Loucy (cell line): Measurements from ENCODE around the gene GNG8.

Experiments used
- H2AFZ ChIP-seq: fragments of 200-600 bp; sonication (generic); 2 replicates; pipeline ENCODE4 v1.6.0; 2016; ENCODE audit warnings: antibody characterized with exemption, mild to moderate bottlenecking, low read length, moderate library complexity
- H3F3A ChIP-seq: fragments of 200-600 bp; 2 replicates; pipeline ENCODE4 v1.6.0; 2016; ENCODE audit warnings: antibody characterized with exemption, low read depth, mild to moderate bottlenecking
- H3K27me3 ChIP-seq: fragments of 200-600 bp; sonication (generic); 2 replicates; pipeline ENCODE4 v1.6.1; 2014; ENCODE audit warnings: low read length, mild to moderate bottlenecking; ENCODE audit not compliant: insufficient read depth, poor library complexity, severe bottlenecking
- H3K36me3 ChIP-seq: fragments of 200-600 bp; sonication (generic); 2 replicates; pipeline ENCODE4 v1.6.1; 2016; ENCODE audit warnings: low read length; ENCODE audit not compliant: insufficient read depth
- H3K4me1 ChIP-seq: fragments of 200-600 bp; sonication (generic); 2 replicates; pipeline ENCODE4 v1.5.1; 2014; ENCODE audit warnings: low read length, mild to moderate bottlenecking; ENCODE audit not compliant: insufficient read depth, poor library complexity, severe bottlenecking
- H3K4me2 ChIP-seq: fragments of 200-600 bp; sonication (generic); 2 replicates; pipeline ENCODE4 v1.6.0; 2014; ENCODE audit warnings: antibody characterized with exemption, low read length, low read depth, mild to moderate bottlenecking; ENCODE audit not compliant: poor library complexity, severe bottlenecking
- H3K4me3 ChIP-seq: fragments of 200-600 bp; sonication (generic); 2 replicates; pipeline ENCODE4 v1.5.1; 2014; ENCODE audit warnings: low read length, mild to moderate bottlenecking, mixed read lengths; ENCODE audit not compliant: poor library complexity, severe bottlenecking
- H3K79me2 ChIP-seq: fragments of 200-600 bp; sonication (generic); 2 replicates; pipeline ENCODE4 v1.6.1; 2014; ENCODE audit warnings: low read length; ENCODE audit not compliant: insufficient read depth
- H3K9ac ChIP-seq: fragments of 200-600 bp; sonication (generic); 2 replicates; pipeline ENCODE4 v1.6.0; 2014; ENCODE audit warnings: mild to moderate bottlenecking, low read depth, low read length, moderate library complexity; ENCODE audit not compliant: poor library complexity, severe bottlenecking
- H3K9me2 ChIP-seq: fragments of 200-600 bp; sonication (generic); replicated peaks from 2 replicates; pipeline ENCODE4 v1.6.1; 2016; ENCODE audit warnings: low read depth, low read length, mixed read lengths
- H3K9me3 ChIP-seq: fragments of 200-600 bp; sonication (generic); 2 replicates; pipeline ENCODE4 v1.6.1; 2014; ENCODE audit warnings: mild to moderate bottlenecking, antibody characterized with exemption, low read length, low read depth; ENCODE audit not compliant: insufficient read depth
- H4K20me1 ChIP-seq: fragments of 200-600 bp; sonication (generic); 2 replicates; pipeline ENCODE4 v1.6.0; 2014; ENCODE audit warnings: antibody characterized with exemption, low read length, mild to moderate bottlenecking; ENCODE audit not compliant: insufficient read depth, poor library complexity, severe bottlenecking
- CTCF ChIP-seq: fragments of 200-600 bp; sonication (generic); conservative IDR thresholded peaks from 2 replicates; pipeline ENCODE4 v1.5.1; 2014; ENCODE audit warnings: mild to moderate bottlenecking, antibody characterized with exemption, low read length
- EZH2phosphoT487 ChIP-seq: fragments of 200-600 bp; IDR thresholded peaks from 2 replicates; pipeline ENCODE4 v1.6.1; 2018; ENCODE audit warnings: antibody characterized with exemption, mild to moderate bottlenecking, moderate library complexity, borderline replicate concordance

The GNG8 gene

GRCh38 chr19:46674416-46675178 lies 38.6 kb upstream of the GNG8 start:
- Histone ChIP-seq H3F3A (no peaks in the 10 kb centered on the region), H4K20me1 (peaks cover 15% of the 10 kb centered on the region), H3K4me3 (no peak overlapping the region), H3K4me1 (no peaks in the 10 kb centered on the region), H3K9ac (no peak overlapping the region), H2AFZ (no peak overlapping the region), H3K4me2 (no peak overlapping the region), H3K9me2 (no peaks in the 10 kb centered on the region), H3K36me3 (peaks cover 68% of the 10 kb centered on the region; the same call in 1 of the 2 replicates), H3K9me3 (no peaks in the 10 kb centered on the region), H3K79me2 (peaks cover 10% of the 10 kb centered on the region; the same call in 1 of the 2 replicates), H3K27me3 (no peaks in the 10 kb centered on the region)
- no peak for TF ChIP-seq EZH2phosphoT487
- TF ChIP-seq CTCF: no peak

- Histone ChIP-seq H4K20me1 (peaks cover 4% of the 10 kb centered on the region), H3K36me3 (peaks cover 36% of the 10 kb centered on the region; the same call in 1 of the 2 replicates), H3K4me1 (no peaks in the 10 kb centered on the region), H3K9ac (no peak overlapping the region), H3F3A (no peaks in the 10 kb centered on the region), H3K79me2 (no peaks in the 10 kb centered on the region), H3K4me2 (no peak overlapping the region), H3K4me3 (no peak overlapping the region), H3K27me3 (no peaks in the 10 kb centered on the region), H3K9me2 (no peaks in the 10 kb centered on the region), H2AFZ (no peak overlapping the region), H3K9me3 (no peaks in the 10 kb centered on the region)
- TF ChIP-seq EZH2phosphoT487: no peak
- no peak for TF ChIP-seq CTCF
These were observed 34.8 kb upstream of the GNG8 start for GRCh38 chr19:46670813-46671212.

GRCh38 chr19:46668662-46669061 lies 32.7 kb upstream of the GNG8 start:
- Histone ChIP-seq H4K20me1 (no peaks in the 10 kb centered on the region), H3K27me3 (no peaks in the 10 kb centered on the region), H3K4me2 (no peak overlapping the region), H2AFZ (no peak overlapping the region), H3K79me2 (no peaks in the 10 kb centered on the region), H3F3A (no peaks in the 10 kb centered on the region), H3K4me3 (no peak overlapping the region), H3K9me3 (no peaks in the 10 kb centered on the region), H3K36me3 (peaks cover 16% of the 10 kb centered on the region; the same call in 1 of the 2 replicates), H3K9me2 (no peaks in the 10 kb centered on the region), H3K4me1 (no peaks in the 10 kb centered on the region), H3K9ac (no peak overlapping the region)
- TF ChIP-seq CTCF: no peak
- no peak for TF ChIP-seq EZH2phosphoT487
